Measurements from ENCODE around the gene AREG.

The AREG gene

GRCh38 chr4:74444891-74445642 lies at the start of gene AREG:
AREG (plus strand) TSS chr4:74445136; CDS start chr4:74445346, 210 bp downstream.
- peak; percentile 90 for DNase-seq

- DNase-seq: no peak
These were observed 49.3 kb upstream of the AREG start for GRCh38 chr4:74395633-74396032.

GRCh38 chr4:74397748-74398426 lies 47.0 kb upstream of the AREG start:
- DNase-seq: no peak

- DNase-seq: peak; percentile 2
These were observed 45.9 kb upstream of the AREG start for GRCh38 chr4:74398894-74399589.

GRCh38 chr4:74400395-74400794 lies 44.5 kb upstream of the AREG start:
- DNase-seq: no peak

- DNase-seq: no peak
These were observed 42.1 kb upstream of the AREG start for GRCh38 chr4:74402692-74403456.

- no peak for DNase-seq
These were observed 37.0 kb upstream of the AREG start for GRCh38 chr4:74407891-74408290.

GRCh38 chr4:74408639-74409038 lies 36.3 kb upstream of the AREG start:
- no peak for DNase-seq

- no peak for DNase-seq
These were observed 34.7 kb upstream of the AREG start for GRCh38 chr4:74410272-74410671.

- DNase-seq: no peak
These were observed 32.7 kb upstream of the AREG start for GRCh38 chr4:74412225-74412624.

GRCh38 chr4:74413265-74413664 lies 31.7 kb upstream of the AREG start:
- no peak for DNase-seq

GRCh38 chr4:74414149-74414809 lies 30.7 kb upstream of the AREG start:
- DNase-seq: no peak

- no peak for DNase-seq
These were observed 29.2 kb upstream of the AREG start for GRCh38 chr4:74415602-74416300.

- no peak for DNase-seq
These were observed 26.8 kb upstream of the AREG start for GRCh38 chr4:74418063-74418670.

GRCh38 chr4:74420863-74421262 lies 24.1 kb upstream of the AREG start:
- DNase-seq: no peak

- DNase-seq: no peak
These were observed 21.8 kb upstream of the AREG start for GRCh38 chr4:74423104-74423503.

GRCh38 chr4:74424111-74424510 lies 20.8 kb upstream of the AREG start:
- DNase-seq: no peak

GRCh38 chr4:74426101-74426500 lies 18.8 kb upstream of the AREG start:
- no peak for DNase-seq

GRCh38 chr4:74428276-74428675 lies 16.7 kb upstream of the AREG start:
- DNase-seq: no peak

- no peak for DNase-seq
These were observed 13.7 kb upstream of the AREG start for GRCh38 chr4:74431113-74431826.

- DNase-seq: no peak
These were observed 11.9 kb upstream of the AREG start for GRCh38 chr4:74433043-74433442.

All from stimulated activated CD4-positive, alpha-beta T cell treated with anti-CD3 and anti-CD28 coated beads, Interleukin-15, amount 100 ng/mL, for 24 hours (primary cell).